Stromal cell of bone marrow (primary cell): ENCODE results near the gene KIF12.
A peak's percentile ranks its signal among the peaks of the same experiment; 100 is the strongest.

Experiments used
- DNase-seq: peaks from one replicate; pipeline ENCODE4 v3.0.0-alpha.2; 2012; ENCODE audit warnings: low read depth

KIF12 gene

GRCh38 chr9:114123031-114123977 lies 24.2 kb upstream of the KIF12 start:
- DNase-seq: no peak

- no peak for DNase-seq
Measured at GRCh38 chr9:114122136-114123027, 23.3 kb upstream of the KIF12 start.

- DNase-seq: no peak
Measured at GRCh38 chr9:114121227-114122135, 22.4 kb upstream of the KIF12 start.

GRCh38 chr9:114120192-114121014 lies 21.3 kb upstream of the KIF12 start:
- DNase-seq: no peak

GRCh38 chr9:114119242-114120191 lies 20.4 kb upstream of the KIF12 start:
- no peak for DNase-seq

GRCh38 chr9:114117996-114118830 lies 19.1 kb upstream of the KIF12 start:
- no peak for DNase-seq

- DNase-seq: no peak
Measured at GRCh38 chr9:114117614-114117995, 18.5 kb upstream of the KIF12 start.

- DNase-seq: no peak
Measured at GRCh38 chr9:114116126-114116747, 17.1 kb upstream of the KIF12 start.

GRCh38 chr9:114115654-114116125 lies 16.6 kb upstream of the KIF12 start:
- no peak for DNase-seq

- DNase-seq: peak; percentile 54
Measured at GRCh38 chr9:114114364-114114763, 15.3 kb upstream of the KIF12 start.

GRCh38 chr9:114112778-114113584 lies 13.9 kb upstream of the KIF12 start:
- DNase-seq: no peak

- DNase-seq: no peak
Measured at GRCh38 chr9:114112325-114112724, 13.2 kb upstream of the KIF12 start.

- no peak for DNase-seq
Measured at GRCh38 chr9:114110180-114110579, 11.1 kb upstream of the KIF12 start.

- DNase-seq: no peak
Measured at GRCh38 chr9:114109124-114109523, 10.0 kb upstream of the KIF12 start.

- peak; percentile 47 for DNase-seq
Measured at GRCh38 chr9:114108016-114108833, 9.1 kb upstream of the KIF12 start.

GRCh38 chr9:114107286-114108001 lies 8.4 kb upstream of the KIF12 start:
- no peak for DNase-seq
